Fibroblast of upper back skin (primary cell): ENCODE data around the gene DIAPH1.

Experiments
- DNase-seq: peaks from one replicate; pipeline ENCODE4 v3.0.0-alpha.2; 2013

Gene DIAPH1

DNA sequence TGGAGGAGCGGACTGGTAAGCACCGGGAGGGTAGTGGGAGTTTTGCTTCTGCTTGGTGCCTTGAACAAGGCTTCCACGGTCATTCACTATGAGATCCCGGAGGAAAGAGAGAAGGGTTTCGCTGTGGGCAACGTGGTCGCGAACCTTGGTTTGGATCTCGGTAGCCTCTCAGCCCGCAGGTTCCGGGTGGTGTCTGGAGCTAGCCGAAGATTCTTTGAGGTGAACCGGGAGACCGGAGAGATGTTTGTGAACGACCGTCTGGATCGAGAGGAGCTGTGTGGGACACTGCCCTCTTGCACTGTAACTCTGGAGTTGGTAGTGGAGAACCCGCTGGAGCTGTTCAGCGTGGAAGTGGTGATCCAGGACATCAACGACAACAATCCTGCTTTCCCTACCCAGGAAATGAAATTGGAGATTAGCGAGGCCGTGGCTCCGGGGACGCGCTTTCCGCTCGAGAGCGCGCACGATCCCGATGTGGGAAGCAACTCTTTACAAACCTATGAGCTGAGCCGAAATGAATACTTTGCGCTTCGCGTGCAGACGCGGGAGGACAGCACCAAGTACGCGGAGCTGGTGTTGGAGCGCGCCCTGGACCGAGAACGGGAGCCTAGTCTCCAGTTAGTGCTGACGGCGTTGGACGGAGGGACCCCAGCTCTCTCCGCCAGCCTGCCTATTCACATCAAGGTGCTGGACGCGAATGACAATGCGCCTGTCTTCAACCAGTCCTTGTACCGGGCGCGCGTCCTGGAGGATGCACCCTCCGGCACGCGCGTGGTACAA lies 142.5 kb downstream of the DIAPH1 start:
- DNase-seq: peak; percentile 78

DNA sequence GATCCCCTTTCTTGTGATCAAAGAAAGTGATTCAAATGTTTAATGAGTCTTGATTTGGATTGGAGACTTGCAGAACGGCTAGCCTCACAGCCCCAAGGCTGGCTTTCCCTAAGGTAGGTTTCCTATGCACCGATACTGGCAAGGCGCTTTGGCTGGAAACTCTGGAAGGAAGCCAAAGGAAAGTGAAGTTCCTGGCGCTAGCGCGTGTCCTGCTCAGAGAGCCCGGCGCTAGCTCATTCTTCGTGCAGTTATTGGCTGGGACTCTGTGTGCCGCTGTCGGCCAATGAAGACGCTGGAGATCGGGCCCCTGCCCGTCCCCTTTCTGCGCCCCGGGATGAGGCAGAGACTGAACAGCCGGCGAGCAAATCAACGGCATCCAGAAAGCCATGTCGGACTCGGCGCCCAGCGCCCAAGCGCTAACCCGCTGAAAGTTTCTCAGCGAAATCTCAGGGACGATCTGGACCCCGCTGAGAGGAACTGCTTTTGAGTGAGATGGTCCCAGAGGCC lies 143.1 kb downstream of the DIAPH1 start, which contains the start of gene PCDHGC3:
TSS of gene PCDHGC3 (plus strand) at position 342 of the 507 bp plus-strand sequence. CDS start at position 493, 151 bp downstream.
- peak; percentile 97 for DNase-seq

- DNase-seq: peak; percentile 37
These were observed 153.4 kb downstream of the DIAPH1 start for GRCh38 chr5:141465351-141465750.
